Measurements from ENCODE around the gene ASAH2.

Gene ASAH2

GRCh38 chr10:50210876-50211275 is 40.4 kb downstream of the ASAH2 start:
- no peak for FAIRE-seq
- DNase-seq (ENCODE audit: low spot score): no peak
